Hepatocyte (in vitro differentiated cells): ENCODE results near the gene OVOL1. TPM values are rescaled to one million over a fixed set of nuclear protein-coding genes. Genes with fewer than 3 reads are reported as not detected.

ENCODE experiments used
- DNase-seq: peaks from one replicate; pipeline ENCODE4 v3.0.0-alpha.2; 2016; ENCODE audit warnings: low spot score
- H2AFZ ChIP-seq: fragments of 200-600 bp; sonication (generic); 2 replicates; pipeline ENCODE4 v1.6.0; 2016; ENCODE audit warnings: antibody characterized with exemption, mild to moderate bottlenecking
- H3K27ac ChIP-seq: fragments of 200-600 bp; sonication (generic); 2 replicates; pipeline ENCODE4 v1.5.1; 2016; ENCODE audit warnings: mild to moderate bottlenecking
- H3K27me3 ChIP-seq: fragments of 200-600 bp; sonication (generic); 2 replicates; pipeline ENCODE4 v1.6.1; 2016
- H3K36me3 ChIP-seq: fragments of 200-600 bp; sonication (generic); replicated peaks from 2 replicates; pipeline ENCODE4 v1.5.1; 2016; ENCODE audit warnings: low read depth; ENCODE audit not compliant: insufficient read depth
- H3K4me1 ChIP-seq: fragments of 200-600 bp; sonication (generic); 2 replicates; pipeline ENCODE4 v1.5.1; 2016; ENCODE audit warnings: mild to moderate bottlenecking, moderate library complexity; ENCODE audit not compliant: insufficient read depth
- H3K4me2 ChIP-seq: fragments of 200-600 bp; sonication (generic); 2 replicates; pipeline ENCODE4 v1.6.0; 2016
- H3K4me3 ChIP-seq: fragments of 200-600 bp; sonication (generic); 2 replicates; pipeline ENCODE4 v1.5.1; 2016; ENCODE audit warnings: mild to moderate bottlenecking
- H3K79me2 ChIP-seq: fragments of 200-600 bp; sonication (generic); 2 replicates; pipeline ENCODE4 v1.6.0; 2017; ENCODE audit warnings: mild to moderate bottlenecking
- H3K9me2 ChIP-seq: fragments of 200-600 bp; sonication (generic); replicated peaks from 2 replicates; pipeline ENCODE4 v1.6.0; 2017; ENCODE audit warnings: mild to moderate bottlenecking; ENCODE audit not compliant: insufficient read depth
- H3K9me3 ChIP-seq: fragments of 200-600 bp; sonication (generic); 2 replicates; pipeline ENCODE4 v1.5.1; 2016; ENCODE audit warnings: low read depth, mild to moderate bottlenecking
- H4K20me1 ChIP-seq: fragments of 200-600 bp; sonication (generic); 2 replicates; pipeline ENCODE4 v1.6.0; 2016; ENCODE audit warnings: mild to moderate bottlenecking; ENCODE audit not compliant: insufficient read depth, poor library complexity, severe bottlenecking
- CTCF ChIP-seq: fragments of 200-600 bp; sonication (generic); IDR thresholded peaks from 2 replicates; pipeline ENCODE4 v1.5.1; 2016; ENCODE audit warnings: antibody characterized with exemption, mild to moderate bottlenecking; ENCODE audit not compliant: poor library complexity
- EZH2 ChIP-seq: fragments of 200-600 bp; sonication (generic); IDR thresholded peaks from 2 replicates; pipeline ENCODE4 v1.6.1; 2016; ENCODE audit warnings: antibody characterized with exemption, mild to moderate bottlenecking, borderline replicate concordance
- EZH2phosphoT487 ChIP-seq: fragments of 200-600 bp; sonication (generic); IDR thresholded peaks from one replicate; pipeline ENCODE4 v1.6.1; 2018; ENCODE audit warnings: antibody characterized with exemption, mild to moderate bottlenecking, low read depth, moderate library complexity; ENCODE audit not compliant: unreplicated experiment, severe bottlenecking
- WGBS: methylation state at CpG from one replicate; pipeline ENCODE4 v1.1.6; 2016; ENCODE audit warnings: low lambda C conversion rate; ENCODE audit errors: missing lambda C conversion rate; 5-methylcytosine and 5-hydroxymethylcytosine counted together
- polyA plus RNA-seq: library from polyadenylated mRNA; unstranded; fragments of >200 nt; fragmentation: Nextera tagmentation; extraction: Ambion mirVana; gene quantifications from 2 replicates; pipeline ENCODE4 v1.2.1, GENCODE V29; 2016
- total RNA-seq: library from RNA; depleted of rRNA; stranded (reverse); fragments of >200 nt; gene quantifications from 2 replicates; pipeline ENCODE4 v1.2.3, GENCODE V29; 2014

OVOL1 gene
- total and polyA plus RNA-seq, 2 experiments from 2014 or later, result 20.6 to 26.3 TPM

GRCh38 chr11:65789230-65790103 is 2.6 kb downstream of the OVOL1 start:
- H2AFZ ChIP-seq, result no peak overlapping the region
- WGBS, result 75% methylated on average over 13 of the region's 14 CpGs
- H3K4me1 ChIP-seq, result peaks cover 26% of the 10 kb centered on the region
- peak overlapping the region; percentile 92 for H3K4me2 ChIP-seq
- no peaks in the 10 kb centered on the region for H3K9me3 ChIP-seq
- H4K20me1 ChIP-seq, result peaks cover 26% of the 10 kb centered on the region
- H3K79me2 ChIP-seq, result peaks cover 59% of the 10 kb centered on the region
- DNase-seq, result no peak
- no peaks in the 10 kb centered on the region for H3K9me2 ChIP-seq
- peak overlapping the region; percentile 97 for H3K27ac ChIP-seq
- H3K27me3 ChIP-seq, result peaks cover 13% of the 10 kb centered on the region
- no peak overlapping the region for H3K4me3 ChIP-seq
- TF ChIP-seq EZH2 (no peak), CTCF (no peak), EZH2phosphoT487 (no peak)
- H3K36me3 ChIP-seq, result no peaks in the 10 kb centered on the region

- Histone ChIP-seq H3K9me3 (no peaks in the 10 kb centered on the region), H3K9me2 (no peaks in the 10 kb centered on the region), H3K4me3 (no peak overlapping the region), H3K36me3 (no peaks in the 10 kb centered on the region), H4K20me1 (peaks cover 26% of the 10 kb centered on the region), H3K27ac (no peak overlapping the region), H3K27me3 (peaks cover 13% of the 10 kb centered on the region), H3K79me2 (peaks cover 59% of the 10 kb centered on the region), H3K4me1 (peaks cover 26% of the 10 kb centered on the region), H2AFZ (no peak overlapping the region), H3K4me2 (peak overlapping the region; percentile 92)
- no peak for DNase-seq
- TF ChIP-seq EZH2 (no peak), EZH2phosphoT487 (no peak), CTCF (no peak)
- WGBS, result 74% methylated on average over 13 of the region's 13 CpGs
Measured at GRCh38 chr11:65790104-65790901, 3.4 kb downstream of the OVOL1 start.

- Histone ChIP-seq H2AFZ (no peak overlapping the region), H3K4me2 (peak overlapping the region; percentile 92), H3K36me3 (no peaks in the 10 kb centered on the region), H3K4me3 (no peak overlapping the region), H3K27ac (no peak overlapping the region), H3K9me3 (no peaks in the 10 kb centered on the region), H3K9me2 (no peaks in the 10 kb centered on the region), H3K4me1 (peaks cover 21% of the 10 kb centered on the region), H3K27me3 (peaks cover 13% of the 10 kb centered on the region), H3K79me2 (peaks cover 59% of the 10 kb centered on the region), H4K20me1 (peaks cover 26% of the 10 kb centered on the region)
- WGBS, result 90% methylated on average over 18 of the region's 18 CpGs
- no peak for DNase-seq
- no peak for TF ChIP-seq CTCF
- no peak for TF ChIP-seq EZH2phosphoT487
- no peak for TF ChIP-seq EZH2
Measured at GRCh38 chr11:65790902-65791650, 4.2 kb downstream of the OVOL1 start.
